Measurements from ENCODE around the gene ATRX. TPM values are rescaled to one million over a fixed set of nuclear protein-coding genes. Genes with fewer than 3 reads are reported as not detected.
"Not testable (repeated sequence)": the region's sequence is repeated elsewhere in the genome, so short reads cannot be mapped to it uniquely, and the experiment has no call there.

ATRX gene
- total and polyA plus RNA-seq, 10 of the 15 experiments (the other 5 are each of a cell fraction or from before 2014, with no cell fraction given) = 19.4 to 73.8 (median 45.2) TPM

DNA sequence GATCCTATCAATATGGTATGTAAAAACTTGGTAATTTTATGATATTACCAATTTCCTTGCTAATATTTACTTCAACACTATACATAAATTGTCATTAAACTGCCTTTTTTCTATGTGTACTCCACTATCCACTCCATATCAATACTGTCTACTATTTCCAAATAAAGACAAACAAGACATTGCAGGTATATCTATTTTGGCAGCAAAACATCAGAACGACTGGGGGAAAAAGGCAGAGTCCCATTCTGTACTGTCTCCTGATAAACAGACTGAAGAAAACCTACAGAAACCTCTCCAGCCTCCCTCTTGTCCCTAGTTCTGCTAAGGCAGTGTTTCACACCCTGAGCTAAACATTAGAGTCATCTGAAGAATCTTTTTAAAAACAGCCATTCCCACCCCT, 96.6 kb downstream of the ATRX start:
- BruUV-seq (replicated peaks) = no TSS peak

DNA sequence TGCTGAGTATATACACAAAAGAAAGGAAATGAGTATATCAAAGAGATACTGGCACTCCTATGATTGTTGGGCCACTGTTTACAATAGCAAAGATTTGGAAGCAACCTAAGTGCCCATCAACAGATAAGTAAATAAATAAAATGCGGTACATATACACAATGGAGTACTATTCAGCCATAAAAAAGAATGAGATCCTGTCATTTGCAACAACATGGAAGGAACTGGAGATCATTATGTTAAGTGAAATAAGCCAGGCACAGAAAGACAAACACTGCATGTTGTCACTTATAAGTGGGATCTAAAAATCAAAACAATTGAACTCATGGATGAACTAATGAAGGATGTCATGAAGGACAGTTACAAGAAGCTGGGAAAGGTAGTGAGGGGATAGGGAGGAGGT, 100.3 kb downstream of the ATRX start:
- H3K27ac ChIP-seq (ENCODE audit: control insufficient read depth, insufficient read depth); H3K27me3 ChIP-seq (replicated peaks in 1 of 2; ENCODE audit: control insufficient read depth in 2 of 2, insufficient read depth in 2 of 2, low read length in 1 of 2); H3K9me3 ChIP-seq (replicated peaks; ENCODE audit: control insufficient read depth, insufficient read depth, low read length); H2AFZ ChIP-seq (ENCODE audit: control insufficient read depth, low read depth, low read length); H3K4me1 ChIP-seq (ENCODE audit: control insufficient read depth, insufficient read depth, low read length); H3K9ac ChIP-seq (ENCODE audit: control insufficient read depth, insufficient read depth, low read length); H3K4me2 ChIP-seq (ENCODE audit: control insufficient read depth, insufficient read depth); H3K4me3 ChIP-seq; in situ Hi-C loops (cut with MboI); CTCF ChIA-PET; SMC1A ChIA-PET (ENCODE audit: uncharacterized antibody, unreplicated experiment); FAIRE-seq; intact Hi-C loops (cut with micrococcal nuclease; ENCODE audit: unreplicated experiment); RAD21 ChIA-PET (ENCODE audit: unreplicated experiment); ATAC-seq; H4K20me1 ChIP-seq (ENCODE audit: control insufficient read depth, insufficient read depth); BruUV-seq (replicated peaks); H3K79me2 ChIP-seq (ENCODE audit: control insufficient read depth, insufficient read depth, low read length); H3K36me3 ChIP-seq (ENCODE audit: control insufficient read depth in 2 of 2, insufficient read depth in 2 of 2, low read length in 1 of 2); DNase-seq (ENCODE audit: low read depth, low spot score): not testable (repeated sequence)
- POLR2A ChIA-PET = interaction anchor here (0.5 kb wide), 1 partner anchor 299 kb away, joined by 5 read pairs; no protein-coding TSS in a partner anchor
- 24% methylated on average over 1 of the region's 1 CpG for WGBS (ENCODE audit: insufficient coverage, insufficient replicate concordance, low lambda C conversion rate, missing lambda C conversion rate)

More for the DNA sequence above, 96.6 kb downstream of the ATRX start:
- Histone ChIP-seq H3K9me3 (replicated peaks; ENCODE audit: control insufficient read depth, insufficient read depth, low read length) (no peaks in the 10 kb centered on the region), H3K36me3 (ENCODE audit: control insufficient read depth in 2 of 2, insufficient read depth in 2 of 2, low read length in 1 of 2) (no peaks in the 10 kb centered on the region), H3K27ac (ENCODE audit: control insufficient read depth, insufficient read depth) (no peak overlapping the region), H3K4me2 (ENCODE audit: control insufficient read depth, insufficient read depth) (no peak overlapping the region), H3K27me3 (replicated peaks in 1 of 2; ENCODE audit: control insufficient read depth in 2 of 2, insufficient read depth in 2 of 2, low read length in 1 of 2) (no peaks in the 10 kb centered on the region), H3K9ac (ENCODE audit: control insufficient read depth, insufficient read depth, low read length) (no peak overlapping the region), H4K20me1 (ENCODE audit: control insufficient read depth, insufficient read depth) (no peaks in the 10 kb centered on the region), H3K4me3 (no peak overlapping the region), H2AFZ (ENCODE audit: control insufficient read depth, low read depth, low read length) (no peak overlapping the region), H3K4me1 (ENCODE audit: control insufficient read depth, insufficient read depth, low read length) (peaks cover 5% of the 10 kb centered on the region; the same call in 1 of the 2 replicates), H3K79me2 (ENCODE audit: control insufficient read depth, insufficient read depth, low read length) (no peaks in the 10 kb centered on the region)
- in situ Hi-C loops (cut with MboI) (no loop called here), intact Hi-C loops (cut with micrococcal nuclease; ENCODE audit: unreplicated experiment) (no loop called here)
- FAIRE-seq = no peak
- ChIA-PET CTCF (no interaction called here), SMC1A (ENCODE audit: uncharacterized antibody, unreplicated experiment) (no interaction called here), POLR2A (no interaction called here), RAD21 (ENCODE audit: unreplicated experiment) (no interaction called here)
- no peak for TF ChIP-seq MXI1 (IDR thresholded peaks at IDR 0.05; ENCODE audit: low read depth, low read length)
- TF ChIP-seq, protein P1, sequence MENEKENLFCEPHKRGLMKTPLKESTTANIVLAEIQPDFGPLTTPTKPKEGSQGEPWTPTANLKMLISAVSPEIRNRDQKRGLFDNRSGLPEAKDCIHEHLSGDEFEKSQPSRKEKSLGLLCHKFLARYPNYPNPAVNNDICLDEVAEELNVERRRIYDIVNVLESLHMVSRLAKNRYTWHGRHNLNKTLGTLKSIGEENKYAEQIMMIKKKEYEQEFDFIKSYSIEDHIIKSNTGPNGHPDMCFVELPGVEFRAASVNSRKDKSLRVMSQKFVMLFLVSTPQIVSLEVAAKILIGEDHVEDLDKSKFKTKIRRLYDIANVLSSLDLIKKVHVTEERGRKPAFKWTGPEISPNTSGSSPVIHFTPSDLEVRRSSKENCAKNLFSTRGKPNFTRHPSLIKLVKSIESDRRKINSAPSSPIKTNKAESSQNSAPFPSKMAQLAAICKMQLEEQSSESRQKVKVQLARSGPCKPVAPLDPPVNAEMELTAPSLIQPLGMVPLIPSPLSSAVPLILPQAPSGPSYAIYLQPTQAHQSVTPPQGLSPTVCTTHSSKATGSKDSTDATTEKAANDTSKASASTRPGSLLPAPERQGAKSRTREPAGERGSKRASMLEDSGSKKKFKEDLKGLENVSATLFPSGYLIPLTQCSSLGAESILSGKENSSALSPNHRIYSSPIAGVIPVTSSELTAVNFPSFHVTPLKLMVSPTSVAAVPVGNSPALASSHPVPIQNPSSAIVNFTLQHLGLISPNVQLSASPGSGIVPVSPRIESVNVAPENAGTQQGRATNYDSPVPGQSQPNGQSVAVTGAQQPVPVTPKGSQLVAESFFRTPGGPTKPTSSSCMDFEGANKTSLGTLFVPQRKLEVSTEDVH (IDR thresholded peaks at IDR 0.05; ENCODE audit: low read depth, partially characterized antibody) = no peak
- TF ChIP-seq, protein P2, sequence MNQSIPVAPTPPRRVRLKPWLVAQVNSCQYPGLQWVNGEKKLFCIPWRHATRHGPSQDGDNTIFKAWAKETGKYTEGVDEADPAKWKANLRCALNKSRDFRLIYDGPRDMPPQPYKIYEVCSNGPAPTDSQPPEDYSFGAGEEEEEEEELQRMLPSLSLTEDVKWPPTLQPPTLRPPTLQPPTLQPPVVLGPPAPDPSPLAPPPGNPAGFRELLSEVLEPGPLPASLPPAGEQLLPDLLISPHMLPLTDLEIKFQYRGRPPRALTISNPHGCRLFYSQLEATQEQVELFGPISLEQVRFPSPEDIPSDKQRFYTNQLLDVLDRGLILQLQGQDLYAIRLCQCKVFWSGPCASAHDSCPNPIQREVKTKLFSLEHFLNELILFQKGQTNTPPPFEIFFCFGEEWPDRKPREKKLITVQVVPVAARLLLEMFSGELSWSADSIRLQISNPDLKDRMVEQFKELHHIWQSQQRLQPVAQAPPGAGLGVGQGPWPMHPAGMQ (IDR thresholded peaks at IDR 0.05; ENCODE audit: borderline replicate concordance) = no peak
- TF ChIP-seq, protein P3, sequence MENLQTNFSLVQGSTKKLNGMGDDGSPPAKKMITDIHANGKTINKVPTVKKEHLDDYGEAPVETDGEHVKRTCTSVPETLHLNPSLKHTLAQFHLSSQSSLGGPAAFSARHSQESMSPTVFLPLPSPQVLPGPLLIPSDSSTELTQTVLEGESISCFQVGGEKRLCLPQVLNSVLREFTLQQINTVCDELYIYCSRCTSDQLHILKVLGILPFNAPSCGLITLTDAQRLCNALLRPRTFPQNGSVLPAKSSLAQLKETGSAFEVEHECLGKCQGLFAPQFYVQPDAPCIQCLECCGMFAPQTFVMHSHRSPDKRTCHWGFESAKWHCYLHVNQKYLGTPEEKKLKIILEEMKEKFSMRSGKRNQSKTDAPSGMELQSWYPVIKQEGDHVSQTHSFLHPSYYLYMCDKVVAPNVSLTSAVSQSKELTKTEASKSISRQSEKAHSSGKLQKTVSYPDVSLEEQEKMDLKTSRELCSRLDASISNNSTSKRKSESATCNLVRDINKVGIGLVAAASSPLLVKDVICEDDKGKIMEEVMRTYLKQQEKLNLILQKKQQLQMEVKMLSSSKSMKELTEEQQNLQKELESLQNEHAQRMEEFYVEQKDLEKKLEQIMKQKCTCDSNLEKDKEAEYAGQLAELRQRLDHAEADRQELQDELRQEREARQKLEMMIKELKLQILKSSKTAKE (IDR thresholded peaks at IDR 0.05; ENCODE audit: low read depth, poor library complexity, severe bottlenecking) = no peak
- TF ChIP-seq, protein P4, sequence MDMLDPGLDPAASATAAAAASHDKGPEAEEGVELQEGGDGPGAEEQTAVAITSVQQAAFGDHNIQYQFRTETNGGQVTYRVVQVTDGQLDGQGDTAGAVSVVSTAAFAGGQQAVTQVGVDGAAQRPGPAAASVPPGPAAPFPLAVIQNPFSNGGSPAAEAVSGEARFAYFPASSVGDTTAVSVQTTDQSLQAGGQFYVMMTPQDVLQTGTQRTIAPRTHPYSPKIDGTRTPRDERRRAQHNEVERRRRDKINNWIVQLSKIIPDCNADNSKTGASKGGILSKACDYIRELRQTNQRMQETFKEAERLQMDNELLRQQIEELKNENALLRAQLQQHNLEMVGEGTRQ (IDR thresholded peaks at IDR 0.05; ENCODE audit: borderline replicate concordance, low read depth, low read length) = no peak
- TF ChIP-seq FOXM1 (IDR thresholded peaks at IDR 0.05; ENCODE audit: low read depth, low read length) = no peak
- no peak for TF ChIP-seq SRF (IDR thresholded peaks at IDR 0.05; ENCODE audit: low read depth in 2 of 2, low read length in 2 of 2)
- TF ChIP-seq NFYA (IDR thresholded peaks at IDR 0.05; ENCODE audit: borderline replicate concordance, low read depth, low read length) = no peak
- TF ChIP-seq IKZF2 (IDR thresholded peaks at IDR 0.05) = no peak
- no peak for TF ChIP-seq GABPA (IDR thresholded peaks at IDR 0.05; ENCODE audit: low read depth)
- no peak for TF ChIP-seq CHD1 (IDR thresholded peaks at IDR 0.05; ENCODE audit: low read depth, low read length)
- 54% methylated on average over 1 of the region's 1 CpG for WGBS (ENCODE audit: insufficient coverage, insufficient replicate concordance, low lambda C conversion rate, missing lambda C conversion rate)
- DNase-seq (ENCODE audit: low read depth, low spot score) = no peak
- no peak for ATAC-seq
